GM21367 (cell line): ENCODE measurements around the gene HECTD3.
"Not testable (repeated sequence)": the region's sequence is repeated elsewhere in the genome, so short reads cannot be mapped to it uniquely, and the experiment has no call there.

ENCODE experiments used
- ATAC-seq: cut with Tn5 transposase; IDR thresholded peaks from one replicate; pipeline ENCODE4 v1.9.1; 2021; ENCODE audit not compliant: unreplicated experiment

Gene HECTD3

GRCh38 chr1:44994309-44994898 lies 16.7 kb downstream of the HECTD3 start:
- no peak for ATAC-seq

GRCh38 chr1:44988531-44989156 lies 22.5 kb downstream of the HECTD3 start:
- no peak for ATAC-seq

- ATAC-seq: no peak
Measured at GRCh38 chr1:44985747-44986359, 25.3 kb downstream of the HECTD3 start.

DNA sequence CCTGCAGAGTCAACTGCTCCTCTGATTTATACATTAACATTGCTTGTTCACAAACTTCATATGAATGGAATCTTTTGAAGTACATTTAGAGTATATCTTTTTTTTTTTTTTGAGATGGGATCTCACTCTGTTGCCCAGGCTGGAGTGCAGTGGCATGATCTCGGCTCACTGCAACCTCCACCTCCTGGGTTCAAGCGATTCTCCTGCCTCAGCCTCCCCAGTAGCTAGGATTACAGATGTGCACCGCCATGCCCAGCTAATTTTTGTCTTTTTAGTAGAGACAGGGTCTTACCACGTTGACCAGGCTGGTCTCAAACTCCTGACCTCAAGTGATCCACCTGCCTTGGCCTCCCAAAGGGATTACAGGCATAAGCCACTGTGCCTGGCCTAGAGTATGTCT lies 33.8 kb downstream of the HECTD3 start:
- not testable (repeated sequence) for ATAC-seq

DNA sequence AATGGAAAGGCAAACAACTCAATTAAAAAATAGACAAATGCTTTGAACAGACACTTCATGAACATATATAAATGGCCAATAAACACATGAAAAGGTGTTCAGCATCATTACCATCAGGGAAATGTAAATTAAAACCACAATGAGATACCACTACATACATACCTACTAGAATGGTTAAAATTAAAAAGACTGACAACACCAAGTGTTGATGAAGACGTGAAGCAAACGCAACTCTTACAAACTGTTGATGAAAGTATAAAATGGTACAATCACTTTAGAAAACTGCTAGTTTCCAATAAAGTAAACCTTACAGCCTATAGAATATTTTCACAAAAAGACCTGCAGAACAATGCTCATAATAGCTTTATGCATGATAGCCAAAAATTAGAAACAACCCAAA lies 34.9 kb downstream of the HECTD3 start:
- ATAC-seq: no peak

- no peak for ATAC-seq
Measured at GRCh38 chr1:44973645-44974044, 37.5 kb downstream of the HECTD3 start.

- no peak for ATAC-seq
Measured at GRCh38 chr1:44970317-44970716, 40.8 kb downstream of the HECTD3 start.

- no peak for ATAC-seq
Measured at GRCh38 chr1:44964396-44964795, 46.7 kb downstream of the HECTD3 start.

GRCh38 chr1:44962729-44963128 lies 48.4 kb downstream of the HECTD3 start:
- no peak for ATAC-seq

DNA sequence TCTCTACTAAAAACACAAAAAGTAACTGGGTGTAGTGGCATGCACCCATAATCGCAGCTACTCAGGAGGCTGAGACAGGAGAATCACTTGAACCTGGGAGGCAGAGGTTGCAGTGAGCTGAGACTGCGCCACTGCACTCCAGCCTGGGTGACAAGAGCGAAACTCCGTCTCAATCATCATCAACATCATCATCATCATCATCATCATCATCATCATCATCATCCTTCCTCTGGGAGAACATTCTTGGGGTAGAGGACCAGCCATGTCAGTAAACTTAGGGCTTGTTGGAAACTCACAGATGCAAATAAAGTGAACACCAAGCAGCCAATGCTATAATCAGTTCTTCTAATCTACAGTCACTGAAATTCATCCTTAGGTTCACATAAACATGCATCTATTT lies 49.1 kb downstream of the HECTD3 start:
- not testable (repeated sequence) for ATAC-seq

DNA sequence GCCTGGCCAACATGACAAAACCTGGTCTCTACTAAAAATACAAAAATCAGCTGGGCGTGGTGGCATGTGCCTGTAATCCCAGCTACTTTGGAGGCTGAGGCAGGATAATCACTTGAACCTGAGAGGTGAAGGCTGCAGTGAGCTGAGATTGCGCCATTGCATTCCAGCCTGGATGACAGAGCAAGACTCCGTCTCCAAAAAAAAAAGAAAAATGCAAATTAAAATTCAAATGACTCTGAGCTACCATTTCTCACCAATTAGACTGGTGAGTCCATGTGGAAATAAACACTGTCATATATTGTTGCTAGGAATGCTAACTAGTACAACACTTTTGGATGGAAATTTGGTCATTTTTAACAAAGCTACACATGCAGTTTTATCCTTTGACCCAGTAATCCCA lies 53.6 kb downstream of the HECTD3 start:
- not testable (repeated sequence) for ATAC-seq

DNA sequence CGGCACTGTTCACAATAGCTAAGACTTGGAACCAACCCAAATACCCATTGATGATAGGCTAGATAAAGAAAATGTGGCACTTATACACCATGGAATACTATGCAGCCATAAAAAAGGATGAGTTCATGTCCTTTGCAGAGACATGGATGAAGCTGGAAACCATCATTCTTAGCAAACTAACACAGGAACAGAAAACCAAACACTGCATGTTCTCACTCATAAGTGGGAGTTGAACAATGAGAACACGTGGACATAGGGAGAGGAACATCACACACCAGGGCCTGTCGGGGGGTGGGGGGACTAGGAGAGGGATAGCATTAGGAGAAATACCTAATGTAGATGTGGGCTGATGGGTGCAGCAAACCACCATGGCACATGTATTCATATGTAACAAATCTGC lies 55.0 kb downstream of the HECTD3 start:
- not testable (repeated sequence) for ATAC-seq
